ENCODE results near the gene ZRANB1. TPM values are rescaled to one million over a fixed set of nuclear protein-coding genes. Genes with fewer than 3 reads are reported as not detected.
A peak's percentile ranks its signal among the peaks of the same experiment; 100 is the strongest.
"Not testable (repeated sequence)": the region's sequence is repeated elsewhere in the genome, so short reads cannot be mapped to it uniquely, and the experiment has no call there.

ZRANB1 gene
- total and polyA plus RNA-seq, 2 experiments from 2014 or later = 6.6 to 21.9 TPM

GRCh38 chr10:124985162-124985561 lies 43.2 kb downstream of the ZRANB1 start:
- Histone ChIP-seq H3K4me1 (ENCODE audit: insufficient read depth) (peaks cover 6% of the 10 kb centered on the region; the same call in 1 of the 2 replicates), H3K9me3 (ENCODE audit: low read depth) (no peaks in the 10 kb centered on the region), H3K4me3 (no peak overlapping the region), H3F3A (ENCODE audit: insufficient read depth) (peaks cover 72% of the 10 kb centered on the region), H2AFZ (no peak overlapping the region), H3K79me2 (ENCODE audit: insufficient read depth) (peaks cover 52% of the 10 kb centered on the region), H3K4me2 (ENCODE audit: unreplicated experiment) (no peak overlapping the region), H3K27me3 (replicated peaks; ENCODE audit: insufficient read depth) (no peaks in the 10 kb centered on the region), H3K36me3 (ENCODE audit: low read depth) (peaks cover 57% of the 10 kb centered on the region), H3K9me2 (ENCODE audit: insufficient read depth) (no peaks in the 10 kb centered on the region), H4K20me1 (ENCODE audit: insufficient read depth) (0 out of 2 replicates have a peak, but pooled peaks cover under 1% of the 10 kb centered on the region), H3K27ac (no peak overlapping the region), H3K9ac (no peak overlapping the region)
- 78 to 85% methylated on average over 5 of the region's 5 CpGs for WGBS, 2 experiments (ENCODE audit: low coverage in 1 of 2, low lambda C conversion rate in 2 of 2, missing lambda C conversion rate in 2 of 2)
- TF ChIP-seq EZH2phosphoT487 (IDR thresholded peaks at IDR 0.05; ENCODE audit: insufficient read depth, low read depth) (no peak), EZH2 (IDR thresholded peaks at IDR 0.05; ENCODE audit: insufficient read depth, poor library complexity, severe bottlenecking) (no peak)
- in situ Hi-C loops (cut with MboI) = no loop called here
- DNase-seq = no peak

DNA sequence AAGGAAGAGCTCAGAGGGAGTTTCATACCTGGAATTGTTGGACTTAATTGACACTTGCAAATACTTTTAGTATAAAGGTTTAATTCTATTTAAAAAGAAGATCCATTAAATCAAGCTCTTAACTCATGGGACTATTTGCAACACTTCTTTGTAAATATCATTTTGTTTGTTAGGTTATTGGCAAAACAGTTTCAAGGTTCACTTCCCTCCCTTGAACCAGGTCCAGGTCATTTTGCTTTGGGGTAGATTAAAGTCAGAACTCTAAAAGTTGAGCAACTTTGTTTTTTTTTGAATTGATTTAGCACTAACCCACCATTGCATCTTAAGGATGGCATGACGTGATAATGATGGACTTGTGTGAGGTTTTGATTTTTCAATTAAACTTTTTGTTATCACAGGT lies 45.9 kb downstream of the ZRANB1 start:
- no peaks in the 10 kb centered on the region for H3K9me3 ChIP-seq (ENCODE audit: low read depth)
- H3K27me3 ChIP-seq (replicated peaks; ENCODE audit: insufficient read depth) = no peaks in the 10 kb centered on the region
- H2AFZ ChIP-seq = no peak overlapping the region
- H3K4me2 ChIP-seq (ENCODE audit: unreplicated experiment) = no peak overlapping the region
- in situ Hi-C loops (cut with MboI) = no loop called here
- no peak for DNase-seq
- H3K4me1 ChIP-seq (ENCODE audit: insufficient read depth) = peaks cover 6% of the 10 kb centered on the region; the same call in 1 of the 2 replicates
- no peak overlapping the region for H3K4me3 ChIP-seq
- peaks cover 64% of the 10 kb centered on the region for H3K36me3 ChIP-seq (ENCODE audit: low read depth)
- H3F3A ChIP-seq (ENCODE audit: insufficient read depth) = peaks cover 89% of the 10 kb centered on the region
- WGBS, 2 experiments (ENCODE audit: low coverage in 1 of 2, low lambda C conversion rate in 2 of 2, missing lambda C conversion rate in 2 of 2) = 93 to 95% methylated on average over 1 of the region's 1 CpG
- no peak for TF ChIP-seq EZH2 (IDR thresholded peaks at IDR 0.05; ENCODE audit: insufficient read depth, poor library complexity, severe bottlenecking)
- TF ChIP-seq EZH2phosphoT487 (IDR thresholded peaks at IDR 0.05; ENCODE audit: insufficient read depth, low read depth) = no peak
- H3K9ac ChIP-seq = no peak overlapping the region
- no peaks in the 10 kb centered on the region for H4K20me1 ChIP-seq (ENCODE audit: insufficient read depth)
- no peak overlapping the region for H3K27ac ChIP-seq
- no peaks in the 10 kb centered on the region for H3K9me2 ChIP-seq (ENCODE audit: insufficient read depth)
- H3K79me2 ChIP-seq (ENCODE audit: insufficient read depth) = peaks cover 31% of the 10 kb centered on the region

DNA sequence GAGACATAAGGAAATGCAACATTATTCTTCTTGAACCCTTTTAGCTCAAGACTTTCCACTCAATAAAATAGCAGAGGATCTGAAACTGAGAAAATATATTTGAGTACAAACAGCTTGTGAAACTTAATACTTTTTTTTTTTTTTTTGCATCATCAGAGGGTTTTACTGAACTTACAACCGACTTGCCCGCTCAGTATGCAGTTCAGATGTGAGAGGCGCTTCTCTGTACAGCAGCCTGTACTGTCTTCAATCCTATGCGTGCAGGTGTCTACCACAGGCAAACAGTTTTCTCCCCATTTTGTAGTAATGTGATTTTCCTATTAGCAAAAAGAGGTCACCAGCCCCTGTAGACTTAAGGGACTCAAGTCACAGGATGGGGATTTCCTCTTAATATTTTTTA lies 46.8 kb downstream of the ZRANB1 start:
- H3K9ac ChIP-seq; H3K9me3 ChIP-seq (ENCODE audit: low read depth); H2AFZ ChIP-seq; H3K27me3 ChIP-seq (replicated peaks; ENCODE audit: insufficient read depth); DNase-seq; H3K9me2 ChIP-seq (ENCODE audit: insufficient read depth); H3K4me3 ChIP-seq; H4K20me1 ChIP-seq (ENCODE audit: insufficient read depth); H3K4me1 ChIP-seq (ENCODE audit: insufficient read depth); H3K4me2 ChIP-seq (ENCODE audit: unreplicated experiment); in situ Hi-C loops (cut with MboI): not testable (repeated sequence)
- Histone ChIP-seq H3K36me3 (ENCODE audit: low read depth) (peaks cover 63% of the 10 kb centered on the region), H3K27ac (peak overlapping the region; percentile 52; the same call in 1 of the 2 replicates), H3F3A (ENCODE audit: insufficient read depth) (peaks cover 90% of the 10 kb centered on the region), H3K79me2 (ENCODE audit: insufficient read depth) (peaks cover 23% of the 10 kb centered on the region)
- 97 to 99% methylated on average over 4 of the region's 4 CpGs for WGBS, 2 experiments (ENCODE audit: low coverage in 1 of 2, low lambda C conversion rate in 2 of 2, missing lambda C conversion rate in 2 of 2)

DNA sequence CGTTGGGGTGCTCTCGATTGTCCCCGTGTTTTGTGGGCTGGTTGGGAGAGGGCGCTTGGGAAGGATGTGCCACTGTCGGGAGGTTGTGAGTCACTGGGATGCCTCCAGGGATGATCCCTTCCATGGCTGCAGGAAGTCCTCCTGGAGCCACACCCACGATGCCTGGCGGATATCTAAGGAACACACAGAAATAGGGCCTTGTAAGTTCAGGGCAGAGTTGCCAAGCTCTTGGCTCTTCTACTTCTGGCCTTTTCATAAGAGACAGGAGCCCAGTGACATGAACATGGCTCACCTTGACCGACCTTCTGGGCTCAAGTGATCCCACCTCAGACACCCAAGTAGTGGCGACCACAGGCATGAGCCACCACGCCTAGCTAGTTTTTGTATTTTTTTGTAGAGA lies 47.6 kb downstream of the ZRANB1 start:
- no peak overlapping the region for H3K9ac ChIP-seq
- no peaks in the 10 kb centered on the region for H3K9me3 ChIP-seq (ENCODE audit: low read depth)
- H4K20me1 ChIP-seq (ENCODE audit: insufficient read depth) = no peaks in the 10 kb centered on the region
- no peak overlapping the region for H3K4me2 ChIP-seq (ENCODE audit: unreplicated experiment)
- no peak for TF ChIP-seq EZH2phosphoT487 (IDR thresholded peaks at IDR 0.05; ENCODE audit: insufficient read depth, low read depth)
- no peak for TF ChIP-seq EZH2 (IDR thresholded peaks at IDR 0.05; ENCODE audit: insufficient read depth, poor library complexity, severe bottlenecking)
- peaks cover 56% of the 10 kb centered on the region for H3K36me3 ChIP-seq (ENCODE audit: low read depth)
- 49% methylated on average over 10 of the region's 10 CpGs for whole genome bisulfite sequencing, 2 experiments (ENCODE audit: low coverage in 1 of 2, low lambda C conversion rate in 2 of 2, missing lambda C conversion rate in 2 of 2)
- peak overlapping the region; percentile 52 for H3K27ac ChIP-seq
- H3K79me2 ChIP-seq (ENCODE audit: insufficient read depth) = peaks cover 20% of the 10 kb centered on the region
- no peaks in the 10 kb centered on the region for H3K9me2 ChIP-seq (ENCODE audit: insufficient read depth)
- in situ Hi-C loops (cut with MboI) = no loop called here
- no peak overlapping the region for H2AFZ ChIP-seq
- no peak overlapping the region for H3K4me3 ChIP-seq
- peaks cover 85% of the 10 kb centered on the region for H3F3A ChIP-seq (ENCODE audit: insufficient read depth)
- H3K4me1 ChIP-seq (ENCODE audit: insufficient read depth) = peaks cover 6% of the 10 kb centered on the region; the same call in 1 of the 2 replicates
- no peaks in the 10 kb centered on the region for H3K27me3 ChIP-seq (replicated peaks; ENCODE audit: insufficient read depth)
- peak; percentile 65 for DNase-seq

Measured in GM23248 (cell line).